Uterus (tissue), 4 donors: Measurements from ENCODE around the gene C14orf180. TPM values are rescaled to one million over a fixed set of nuclear protein-coding genes. Genes with fewer than 3 reads are reported as not detected.

ENCODE experiments used
- DNase-seq, 2 donors: peaks; one replicate each; pipeline ENCODE4 v3.0.0-alpha.2; 2019 to 2020
- H3K27ac ChIP-seq, 2 donors: fragments of 200-600 bp; sonication (generic); 1 replicate in 1 of 2; 2 replicates in 1 of 2; pipeline ENCODE4 v1.5.1; 2016 to 2018
- H3K27me3 ChIP-seq, 2 donors: fragments of 200-600 bp; sonication (generic); one replicate each; pipeline ENCODE4 v1.5.1; 2018 to 2019; ENCODE audit warnings: control low read depth in 1 of 2
- H3K36me3 ChIP-seq, 2 donors: fragments of 200-600 bp; sonication (generic); one replicate each; pipeline ENCODE4 v1.5.1; 2019; ENCODE audit warnings: control low read depth in 1 of 2
- H3K4me1 ChIP-seq, 2 donors: fragments of 200-600 bp; sonication (generic); one replicate each; pipeline ENCODE4 v1.5.1; 2018 to 2019; ENCODE audit warnings: control low read depth in 1 of 2
- H3K4me3 ChIP-seq, 2 donors: fragments of 200-600 bp; sonication (generic); 1 replicate in 1 of 2; 2 replicates in 1 of 2; pipeline ENCODE4 v1.5.1; 2018 to 2019; ENCODE audit warnings: mild to moderate bottlenecking in 1 of 2
- H3K9me3 ChIP-seq, 2 donors: fragments of 200-600 bp; sonication (generic); one replicate each; pipeline ENCODE4 v1.5.1; 2019; ENCODE audit warnings: control low read depth in 1 of 2
- POLR2A ChIP-seq, 2 donors: fragments of 450-650 bp; IDR thresholded peaks; one replicate each; pipeline ENCODE4 v1.6.1; 2016; ENCODE audit warnings: antibody characterized with exemption in 2 of 2, mild to moderate bottlenecking in 1 of 2, moderate library complexity in 1 of 2
- intact Hi-C: fragments of 100-400 bp; cut with DNase I; formaldehyde crosslinking; loops from one replicate; pipeline ENCODE4 v1.15.1; 2023; ENCODE audit warnings: low total_unique reads
- total RNA-seq, 4 donors: library from RNA; depleted of rRNA in 3 of 4; stranded (reverse); fragments of >200 nt in 3 of 4; gene quantifications; one replicate each; pipeline versions ENCODE4 v1.1.0 to v1.2.4, GENCODE V29; 2014 to 2023
- TF ChIP-seq, protein P1 (sequence below), 4 experiments: fragments of 200-600 bp in 2 of 4; fragments of 450-650 bp in 2 of 4; sonication (generic) in 2 of 4; IDR thresholded peaks; one replicate each; pipeline ENCODE4 v1.5.1; 2016 to 2019; ENCODE audit warnings: antibody characterized with exemption in 4 of 4, mild to moderate bottlenecking in 2 of 4, moderate library complexity in 1 of 4
- donor health status: DM: yes; HTN: yes; CAD: no.

Gene C14orf180
- total RNA-seq, 4 donors from 2014 or later, result 0.21 to 2.1 (median 0.26) TPM; not detected in 1

GRCh38 chr14:104586832-104587620 is 7.5 kb downstream of the C14orf180 start:
- H3K36me3 ChIP-seq, result no peaks in the 10 kb centered on the region
- no peaks in the 10 kb centered on the region for H3K27me3 ChIP-seq
- no peaks in the 10 kb centered on the region for H3K9me3 ChIP-seq
- intact Hi-C loops, result no loop called here
- no peak overlapping the region for H3K4me3 ChIP-seq
- TF ChIP-seq POLR2A (IDR thresholded peaks at IDR 0.05), result no peak
- TF ChIP-seq, protein P1, sequence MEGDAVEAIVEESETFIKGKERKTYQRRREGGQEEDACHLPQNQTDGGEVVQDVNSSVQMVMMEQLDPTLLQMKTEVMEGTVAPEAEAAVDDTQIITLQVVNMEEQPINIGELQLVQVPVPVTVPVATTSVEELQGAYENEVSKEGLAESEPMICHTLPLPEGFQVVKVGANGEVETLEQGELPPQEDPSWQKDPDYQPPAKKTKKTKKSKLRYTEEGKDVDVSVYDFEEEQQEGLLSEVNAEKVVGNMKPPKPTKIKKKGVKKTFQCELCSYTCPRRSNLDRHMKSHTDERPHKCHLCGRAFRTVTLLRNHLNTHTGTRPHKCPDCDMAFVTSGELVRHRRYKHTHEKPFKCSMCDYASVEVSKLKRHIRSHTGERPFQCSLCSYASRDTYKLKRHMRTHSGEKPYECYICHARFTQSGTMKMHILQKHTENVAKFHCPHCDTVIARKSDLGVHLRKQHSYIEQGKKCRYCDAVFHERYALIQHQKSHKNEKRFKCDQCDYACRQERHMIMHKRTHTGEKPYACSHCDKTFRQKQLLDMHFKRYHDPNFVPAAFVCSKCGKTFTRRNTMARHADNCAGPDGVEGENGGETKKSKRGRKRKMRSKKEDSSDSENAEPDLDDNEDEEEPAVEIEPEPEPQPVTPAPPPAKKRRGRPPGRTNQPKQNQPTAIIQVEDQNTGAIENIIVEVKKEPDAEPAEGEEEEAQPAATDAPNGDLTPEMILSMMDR (IDR thresholded peaks at IDR 0.05), result no peak
- no peak for DNase-seq
- no peak overlapping the region for H3K27ac ChIP-seq
- H3K4me1 ChIP-seq, result no peaks in the 10 kb centered on the region

- no peaks in the 10 kb centered on the region for H3K27me3 ChIP-seq
- intact Hi-C loops, result no loop called here
- H3K27ac ChIP-seq, result no peak overlapping the region
- no peak for TF ChIP-seq POLR2A (IDR thresholded peaks at IDR 0.05)
- TF ChIP-seq, protein P1 (IDR thresholded peaks at IDR 0.05), result no peak
- H3K4me1 ChIP-seq, result no peaks in the 10 kb centered on the region
- H3K36me3 ChIP-seq, result no peaks in the 10 kb centered on the region
- no peaks in the 10 kb centered on the region for H3K9me3 ChIP-seq
- no peak overlapping the region for H3K4me3 ChIP-seq
- DNase-seq, result no peak
Observed at GRCh38 chr14:104587641-104588040, 8.1 kb downstream of the C14orf180 start.

DNA sequence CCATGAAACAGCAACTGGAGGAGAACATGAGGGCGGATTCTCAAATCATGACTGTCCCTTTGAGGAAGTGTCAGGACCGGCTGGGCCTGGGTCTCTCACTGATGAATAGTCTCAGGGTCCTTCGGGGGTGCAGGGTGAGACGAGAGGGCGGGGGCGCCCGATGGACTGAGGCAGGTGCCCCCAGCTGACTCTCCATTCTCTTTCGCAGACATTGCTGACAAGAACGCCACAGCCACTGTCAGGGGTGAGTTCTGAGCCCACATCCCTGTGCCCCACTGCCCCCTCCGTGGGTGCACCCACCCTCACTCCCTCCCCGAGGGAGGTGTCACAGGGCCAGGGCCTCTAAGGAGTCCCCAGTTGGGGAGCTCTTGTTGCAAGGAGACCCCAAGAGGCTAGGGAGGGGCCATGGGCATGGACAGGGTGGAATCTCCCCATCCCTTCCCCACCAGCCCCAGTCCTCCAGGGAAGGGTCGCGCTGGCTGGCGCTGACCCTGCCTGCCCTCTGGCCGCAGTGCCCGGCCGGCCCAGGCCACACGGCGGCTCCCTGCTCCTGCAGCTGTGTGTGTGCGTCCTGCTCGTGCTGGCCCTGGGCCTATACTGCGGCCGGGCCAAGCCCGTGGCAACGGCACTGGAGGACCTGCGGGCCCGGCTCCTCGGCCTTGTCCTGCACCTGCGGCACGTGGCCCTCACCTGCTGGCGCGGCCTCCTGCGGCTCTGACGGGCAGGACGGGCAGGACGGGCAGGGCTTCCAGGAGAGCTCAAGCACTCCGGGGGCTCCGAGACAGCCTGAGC is 8.7 kb downstream of the C14orf180 start:
- Histone ChIP-seq H3K27me3 (no peaks in the 10 kb centered on the region), H3K9me3 (no peaks in the 10 kb centered on the region), H3K4me1 (no peaks in the 10 kb centered on the region), H3K27ac (no peak overlapping the region), H3K4me3 (no peak overlapping the region), H3K36me3 (no peaks in the 10 kb centered on the region)
- intact Hi-C loops, result no loop called here
- DNase-seq, result no peak
- no peak for TF ChIP-seq POLR2A (IDR thresholded peaks at IDR 0.05)
- TF ChIP-seq, protein P1 (IDR thresholded peaks at IDR 0.05), result no peak

DNA sequence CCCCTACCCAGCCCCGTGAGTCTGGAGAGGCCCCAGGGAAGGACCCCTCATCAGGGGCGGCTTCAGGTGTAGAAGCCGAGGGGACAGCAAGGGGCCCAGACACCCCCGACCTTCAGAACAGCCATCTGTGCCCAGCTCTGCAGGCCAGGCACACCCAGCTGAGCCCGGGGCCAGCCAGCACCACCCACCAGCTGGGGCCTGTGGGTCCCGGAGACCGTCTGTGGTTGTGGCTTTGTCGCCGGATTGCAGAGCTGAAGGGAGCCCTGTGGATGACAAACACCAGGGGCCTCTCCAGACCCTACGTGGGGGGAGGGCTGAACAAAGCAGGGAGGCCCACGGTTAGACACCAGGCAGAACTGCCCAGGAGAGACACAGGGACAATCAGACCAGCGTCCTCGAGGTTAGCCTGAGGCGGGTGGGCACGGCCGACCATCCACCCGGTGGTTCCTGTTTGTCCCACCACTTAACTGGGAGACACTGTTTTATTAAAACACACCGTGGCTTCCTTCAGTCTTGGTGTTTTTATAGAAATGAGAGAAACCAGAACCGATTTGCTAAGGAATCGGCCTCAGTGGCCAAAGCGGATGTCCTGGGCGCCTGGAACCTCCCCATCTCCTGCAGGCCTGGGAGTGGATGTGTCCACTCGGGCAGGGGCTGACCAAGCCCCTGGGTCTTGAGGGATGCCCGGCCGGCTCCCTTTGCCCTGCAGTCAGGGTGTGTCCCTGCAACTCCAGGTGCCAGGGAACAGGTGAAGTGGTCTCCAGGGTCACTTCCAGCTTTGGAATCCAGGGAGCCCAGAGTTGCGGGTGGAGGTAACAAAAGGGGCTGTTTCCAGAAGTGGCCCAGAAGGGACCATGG is 10.0 kb downstream of the C14orf180 start:
- H3K4me1 ChIP-seq, result no peaks in the 10 kb centered on the region
- no peaks in the 10 kb centered on the region for H3K36me3 ChIP-seq
- H3K9me3 ChIP-seq, result no peaks in the 10 kb centered on the region
- DNase-seq, result no peak
- intact Hi-C loops, result no loop called here
- TF ChIP-seq, protein P1 (IDR thresholded peaks at IDR 0.05), result no peak
- TF ChIP-seq POLR2A (IDR thresholded peaks at IDR 0.05), result no peak
- no peaks in the 10 kb centered on the region for H3K27me3 ChIP-seq
- H3K4me3 ChIP-seq, result no peak overlapping the region
- no peak overlapping the region for H3K27ac ChIP-seq
